Cortex of kidney (tissue), 1 donor: Measurements from ENCODE around the gene ARHGAP28.

ENCODE experiments used
- DNase-seq: peaks from one replicate; lab custom pipeline; 2025; lab: John Stamatoyannopoulos, UW

The ARHGAP28 gene

DNA sequence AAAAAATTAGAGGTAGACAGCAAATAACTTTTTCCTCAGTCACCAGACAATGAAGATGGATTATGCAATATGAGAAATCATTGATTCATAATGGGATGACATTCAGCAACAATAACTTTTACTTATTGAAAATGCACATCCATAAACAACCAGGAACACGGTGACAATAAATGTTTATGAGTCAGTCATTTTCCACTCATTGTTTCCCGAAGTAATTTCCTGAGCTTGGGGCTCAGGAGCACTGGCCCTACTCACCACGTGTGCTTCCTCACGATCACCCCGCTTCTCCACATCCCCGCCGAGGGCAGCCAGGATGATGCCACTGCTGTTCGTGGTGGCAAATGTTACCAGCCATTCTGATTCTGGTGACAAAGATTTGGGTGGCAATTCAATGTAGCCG lies 231.8 kb downstream of the ARHGAP28 start:
- no peak for DNase-seq

DNA sequence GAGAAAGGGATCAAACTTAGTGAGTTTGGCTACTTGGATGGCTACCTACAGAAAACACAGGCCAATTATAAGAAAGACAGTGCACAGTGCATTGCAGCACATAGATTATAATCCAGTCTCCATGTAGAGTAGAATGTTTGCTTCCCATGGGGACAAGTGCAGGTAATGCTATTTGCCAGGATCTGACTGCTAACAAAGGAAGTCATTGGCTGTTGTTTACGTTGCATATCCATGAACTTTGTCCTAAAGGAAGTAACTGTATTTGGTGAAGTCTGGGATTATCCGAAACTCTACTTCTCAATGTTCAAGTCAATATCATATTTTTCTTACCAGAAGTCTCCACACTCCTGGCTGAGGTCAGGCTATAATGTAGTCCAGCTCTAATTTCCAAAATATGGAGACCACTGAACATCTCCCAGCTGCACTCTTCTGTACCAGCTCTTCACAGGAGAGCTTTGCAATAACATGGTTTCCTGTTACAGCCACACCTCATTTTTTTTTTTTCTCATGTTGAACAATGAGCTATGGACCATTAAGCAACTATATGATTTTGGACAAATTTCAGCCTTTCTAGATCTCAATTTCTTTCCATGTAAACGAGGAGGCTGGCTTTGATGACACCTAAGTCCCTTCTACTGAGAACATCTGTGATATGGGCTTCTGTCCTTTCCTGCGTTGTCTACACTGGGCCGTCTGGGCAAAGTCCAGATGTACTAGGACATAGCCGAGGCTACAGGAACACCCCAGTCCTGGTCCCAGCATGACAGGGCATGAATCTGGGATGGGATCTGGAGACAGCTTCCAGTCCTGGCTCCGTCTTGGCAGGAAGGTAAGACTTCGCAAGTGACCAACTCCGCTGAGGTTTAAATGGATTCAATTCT lies 233.3 kb downstream of the ARHGAP28 start:
- DNase-seq = no peak

DNA sequence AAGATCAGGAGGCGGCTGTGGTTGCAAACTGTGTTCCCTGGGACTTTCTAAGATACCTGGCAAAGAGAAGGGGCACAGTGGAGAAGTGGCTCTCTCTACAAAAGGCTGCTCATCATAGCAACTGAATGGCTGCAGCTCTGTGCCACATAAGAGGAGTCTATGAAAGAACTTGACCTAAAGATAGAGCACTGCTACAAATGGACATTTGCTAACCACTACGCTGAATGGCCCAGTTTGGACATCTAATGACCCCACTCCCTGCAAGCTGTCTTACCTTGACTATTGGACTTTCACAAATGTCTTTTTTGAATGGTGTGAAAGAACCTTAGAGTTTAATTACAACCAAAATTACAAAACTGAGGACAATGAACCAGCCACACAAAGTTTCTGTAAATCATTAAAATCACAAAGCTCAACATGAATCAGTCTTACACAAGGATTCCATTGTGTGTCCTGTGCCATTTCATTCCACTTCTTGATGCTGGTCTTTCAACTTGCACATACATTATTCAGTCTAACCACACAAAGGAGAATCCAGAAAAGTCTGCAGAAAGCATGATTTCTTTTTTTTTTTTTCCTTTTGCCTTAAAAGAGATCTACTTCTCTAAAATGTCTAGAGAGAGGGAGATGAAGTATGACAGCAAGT lies 234.1 kb downstream of the ARHGAP28 start:
- DNase-seq = no peak
